Prostate gland (tissue), 2 donors: ENCODE data around the gene LSS. TPM values are rescaled to one million over a fixed set of nuclear protein-coding genes. Genes with fewer than 3 reads are reported as not detected.

ENCODE experiments used
- DNase-seq: peaks from one replicate; pipeline ENCODE4 v3.0.0-alpha.2; 2019; ENCODE audit warnings: low spot score
- H3K27ac ChIP-seq, 2 donors: fragments of 200-600 bp; sonication (generic); 2 replicates each; pipeline ENCODE4 v1.5.1; 2017 to 2019
- H3K27me3 ChIP-seq: fragments of 200-600 bp; sonication (generic); replicated peaks from 2 replicates; pipeline ENCODE4 v1.5.1; 2019; ENCODE audit not compliant: insufficient read depth
- H3K36me3 ChIP-seq, 2 donors: fragments of 200-600 bp; sonication (generic); 1 replicate in 1 of 2; 2 replicates in 1 of 2; pipeline versions ENCODE4 v1.5.1 to v1.8.1; 2017 to 2019
- H3K4me1 ChIP-seq: fragments of 200-600 bp; sonication (generic); replicated peaks from 2 replicates; pipeline ENCODE4 v1.5.1; 2019
- H3K4me3 ChIP-seq, 2 donors: fragments of 200-600 bp; sonication (generic); 2 replicates each; pipeline ENCODE4 v1.5.1; 2017 to 2019
- H3K9me3 ChIP-seq: fragments of 200-600 bp; sonication (generic); 2 replicates; pipeline ENCODE4 v1.5.1; 2017
- CTCF ChIP-seq, 4 experiments: fragments of 200-600 bp in 2 of 4; fragments of 450-650 bp in 2 of 4; sonication (generic) in 2 of 4; IDR thresholded peaks; 1 replicate in 3 of 4; 2 replicates in 1 of 4; pipeline ENCODE4 v1.5.1; 2016 to 2019; ENCODE audit warnings: antibody characterized with exemption in 4 of 4, mild to moderate bottlenecking in 2 of 4, moderate library complexity in 2 of 4
- POLR2A ChIP-seq: fragments of 450-650 bp; IDR thresholded peaks from one replicate; pipeline ENCODE4 v1.6.1; 2016; ENCODE audit warnings: antibody characterized with exemption, mild to moderate bottlenecking
- POLR2AphosphoS5 ChIP-seq: sonication (generic); formaldehyde crosslinking; IDR thresholded peaks from one replicate; pipeline ENCODE4 v1.6.1; 2017; ENCODE audit warnings: antibody characterized with exemption
- WGBS: methylation state at CpG from one replicate; pipeline ENCODE4 v1.1.5; 2018; 5-methylcytosine and 5-hydroxymethylcytosine counted together
- intact Hi-C: fragments of 100-400 bp; cut with DNase I; formaldehyde crosslinking; loops from one replicate; pipeline ENCODE4 v1.14.2; 2022
- total RNA-seq, 2 donors: library from RNA; depleted of rRNA; stranded (reverse); fragments of >200 nt; gene quantifications; one replicate each; pipeline ENCODE4 v1.1.0, GENCODE V29; 2016

Gene LSS
- total RNA-seq, 2 donors from 2014 or later = 95.5 to 145 TPM

- no peak for DNase-seq
- Histone ChIP-seq H3K36me3 (no peaks in the 10 kb centered on the region), H3K4me1 (no peaks in the 10 kb centered on the region), H3K27me3 (no peaks in the 10 kb centered on the region), H3K27ac (peak overlapping the region in 1 of 2 donors; percentile 92), H3K9me3 (no peaks in the 10 kb centered on the region), H3K4me3 (no peak overlapping the region)
- TF ChIP-seq POLR2A (no peak), POLR2AphosphoS5 (no peak), CTCF (IDR thresholded peaks at IDR 0.05) (no peak)
- 93% methylated on average over 16 of the region's 16 CpGs for WGBS
- intact Hi-C loops = loop anchor here (10.0 kb wide), 1 partner anchor 170 kb away; the partner anchor contains the start of genes C21orf58 and PCNT
Measured at GRCh38 chr21:46154955-46155513, 73.5 kb downstream of the LSS start.

DNA sequence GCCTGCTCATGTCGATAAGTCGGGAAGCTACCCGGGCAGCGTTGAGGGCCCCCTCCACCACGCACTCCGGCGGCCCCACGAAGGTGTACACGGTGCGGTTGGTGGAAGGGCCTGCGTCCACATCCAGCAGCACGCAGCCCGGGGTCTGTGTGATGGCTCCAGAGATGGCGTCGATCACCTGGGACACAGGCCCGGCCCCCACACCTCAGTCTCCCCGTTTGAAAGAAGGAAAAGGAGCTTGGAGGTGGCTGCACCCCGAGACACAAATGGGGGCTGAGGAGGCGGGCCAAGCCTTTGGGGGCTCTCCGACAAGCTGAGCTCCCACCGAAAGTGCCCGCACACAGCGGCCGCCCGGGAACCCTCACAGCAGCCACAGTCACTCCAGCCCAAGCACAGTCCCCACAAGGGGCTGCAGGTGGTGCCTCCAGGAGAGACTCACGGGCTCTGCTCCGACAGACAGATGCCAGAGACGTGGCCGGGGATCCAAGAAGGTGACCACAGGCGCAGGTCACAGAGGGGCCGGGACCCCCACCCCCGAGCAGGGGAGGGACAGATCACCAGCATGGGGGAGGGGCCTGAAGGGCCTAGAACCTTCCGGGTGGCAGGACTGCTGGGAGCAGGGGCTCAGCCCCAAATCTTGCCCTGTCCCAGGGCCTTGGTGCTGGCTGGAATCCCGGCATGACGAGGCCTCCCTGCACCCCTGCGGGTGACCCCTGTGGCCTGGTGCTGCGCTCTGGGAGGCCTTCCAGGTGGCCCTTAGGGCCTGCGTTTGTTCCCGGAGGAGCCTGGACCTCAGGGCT lies 74.2 kb downstream of the LSS start:
- intact Hi-C loops = loop anchor here (10.0 kb wide), 1 partner anchor 170 kb away; the partner anchor contains the start of genes C21orf58 and PCNT
- no peaks in the 10 kb centered on the region for H3K27me3 ChIP-seq
- no peak overlapping the region for H3K4me3 ChIP-seq
- H3K9me3 ChIP-seq = no peaks in the 10 kb centered on the region
- DNase-seq = no peak
- peak overlapping the region; percentile 64 to 92 for H3K27ac ChIP-seq
- H3K4me1 ChIP-seq = no peaks in the 10 kb centered on the region
- H3K36me3 ChIP-seq = no peaks in the 10 kb centered on the region
- 94% methylated on average over 37 of the region's 39 CpGs for WGBS
- no peak for TF ChIP-seq POLR2AphosphoS5
- no peak for TF ChIP-seq CTCF (IDR thresholded peaks at IDR 0.05)

DNA sequence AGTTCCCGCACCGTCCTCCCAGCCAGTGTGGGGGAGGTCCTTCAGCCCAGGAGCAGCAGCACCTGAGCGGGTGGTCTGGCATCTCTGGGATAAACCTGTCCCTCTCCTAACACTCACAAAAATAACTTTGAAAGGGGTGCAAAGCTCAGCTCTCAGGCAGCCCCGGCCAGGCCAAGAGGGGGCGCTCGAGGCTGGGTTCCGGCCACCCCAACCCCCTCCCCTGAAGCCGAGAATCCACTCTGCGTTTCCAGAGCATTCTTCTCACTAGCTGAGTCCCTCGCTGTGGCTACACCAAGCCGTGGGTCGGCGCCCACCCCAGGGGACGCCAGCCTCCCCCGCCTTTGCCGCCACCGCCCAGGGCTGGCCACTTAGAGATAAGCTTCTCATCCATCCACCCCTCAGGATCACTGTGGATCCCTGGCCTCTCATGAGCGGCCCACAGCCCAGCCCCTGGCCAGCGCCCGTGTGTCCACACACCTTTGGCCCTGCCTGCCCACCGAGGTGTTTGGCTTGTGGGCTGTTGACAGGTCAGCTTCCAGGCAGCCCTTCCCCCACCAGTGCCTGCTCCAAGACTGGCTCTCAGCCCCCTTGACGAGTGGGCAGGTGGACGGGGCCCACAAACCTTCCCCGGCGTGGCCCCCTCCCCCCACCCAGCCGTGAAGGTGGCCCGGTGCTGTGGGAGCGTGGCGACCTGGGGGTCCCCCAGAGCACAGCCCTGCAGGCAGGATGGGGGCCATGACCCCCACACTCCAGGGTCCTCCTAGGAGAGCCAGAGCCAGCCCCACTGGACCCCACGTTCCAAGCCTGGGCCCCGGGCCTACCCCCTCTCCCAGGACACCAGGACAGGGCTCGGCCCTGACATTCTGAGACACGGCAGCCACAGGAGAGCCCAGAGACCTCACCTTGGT lies 75.1 kb downstream of the LSS start:
- WGBS = 34% methylated on average over 23 of the region's 33 CpGs
- peak; percentile 58 for DNase-seq
- no peaks in the 10 kb centered on the region for H3K9me3 ChIP-seq
- peak; percentile 58 to 84 (median 72) for TF ChIP-seq CTCF (IDR thresholded peaks at IDR 0.05)
- peak; percentile 81 for TF ChIP-seq POLR2AphosphoS5
- TF ChIP-seq POLR2A = no peak
- no peaks in the 10 kb centered on the region for H3K4me1 ChIP-seq
- no peaks in the 10 kb centered on the region for H3K27me3 ChIP-seq
- H3K4me3 ChIP-seq = peak overlapping the region; percentile 1 to 13
- H3K36me3 ChIP-seq = no peaks in the 10 kb centered on the region
- H3K27ac ChIP-seq = peak overlapping the region; percentile 64 to 92
- intact Hi-C loops = loop anchor here (10.0 kb wide), 1 partner anchor 171 kb away; the partner anchor contains the start of genes C21orf58 and PCNT

- WGBS = 28% methylated on average over 18 of the region's 18 CpGs
- TF ChIP-seq CTCF (IDR thresholded peaks at IDR 0.05) (no peak), POLR2AphosphoS5 (no peak), POLR2A (no peak)
- intact Hi-C loops = loop anchor here (10.0 kb wide), 1 partner anchor 172 kb away; the partner anchor contains the start of genes C21orf58 and PCNT
- Histone ChIP-seq H3K4me1 (no peaks in the 10 kb centered on the region), H3K9me3 (no peaks in the 10 kb centered on the region), H3K36me3 (no peaks in the 10 kb centered on the region), H3K27me3 (no peaks in the 10 kb centered on the region), H3K27ac (peak overlapping the region; percentile 64 to 92), H3K4me3 (peak overlapping the region in 1 of 2 donors; percentile 13)
- no peak for DNase-seq
Measured at GRCh38 chr21:46152927-46153246, 75.7 kb downstream of the LSS start.
